Measurements from ENCODE around the gene SLC13A3.
A peak's percentile ranks its signal among the peaks of the same experiment; 100 is the strongest.

The SLC13A3 gene

DNA sequence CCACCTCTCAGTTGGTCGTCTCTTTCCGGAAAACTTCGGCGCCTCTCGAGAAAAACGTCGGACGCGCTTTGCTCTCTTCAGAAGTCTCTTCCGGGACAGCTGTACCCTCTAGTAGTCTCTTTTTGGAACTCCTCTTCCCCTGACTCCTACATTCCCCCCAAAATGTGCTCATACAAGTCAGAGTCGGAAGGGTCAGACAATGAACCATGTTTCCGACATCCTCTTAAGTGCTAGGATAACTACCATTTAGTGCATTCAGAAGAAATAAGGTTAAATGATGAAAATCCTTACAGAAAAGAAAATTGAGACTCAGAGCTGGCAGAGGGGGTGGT is 38.5 kb upstream of the SLC13A3 start:
- DNase-seq (ENCODE audit: low read depth), result no peak
- peak overlapping the region; percentile 78 for H3K4me3 ChIP-seq (ENCODE audit: low read depth, low read length)
- TF ChIP-seq MYC (IDR thresholded peaks at IDR 0.05; ENCODE audit: low read depth, low read length), result 0 out of 2 replicates have a peak, but pooled peaks have one; percentile 40
- TF ChIP-seq, protein P1, sequence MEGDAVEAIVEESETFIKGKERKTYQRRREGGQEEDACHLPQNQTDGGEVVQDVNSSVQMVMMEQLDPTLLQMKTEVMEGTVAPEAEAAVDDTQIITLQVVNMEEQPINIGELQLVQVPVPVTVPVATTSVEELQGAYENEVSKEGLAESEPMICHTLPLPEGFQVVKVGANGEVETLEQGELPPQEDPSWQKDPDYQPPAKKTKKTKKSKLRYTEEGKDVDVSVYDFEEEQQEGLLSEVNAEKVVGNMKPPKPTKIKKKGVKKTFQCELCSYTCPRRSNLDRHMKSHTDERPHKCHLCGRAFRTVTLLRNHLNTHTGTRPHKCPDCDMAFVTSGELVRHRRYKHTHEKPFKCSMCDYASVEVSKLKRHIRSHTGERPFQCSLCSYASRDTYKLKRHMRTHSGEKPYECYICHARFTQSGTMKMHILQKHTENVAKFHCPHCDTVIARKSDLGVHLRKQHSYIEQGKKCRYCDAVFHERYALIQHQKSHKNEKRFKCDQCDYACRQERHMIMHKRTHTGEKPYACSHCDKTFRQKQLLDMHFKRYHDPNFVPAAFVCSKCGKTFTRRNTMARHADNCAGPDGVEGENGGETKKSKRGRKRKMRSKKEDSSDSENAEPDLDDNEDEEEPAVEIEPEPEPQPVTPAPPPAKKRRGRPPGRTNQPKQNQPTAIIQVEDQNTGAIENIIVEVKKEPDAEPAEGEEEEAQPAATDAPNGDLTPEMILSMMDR (IDR thresholded peaks at IDR 0.05; ENCODE audit: low read depth, low read length), result no peak
- TF ChIP-seq, protein P2, sequence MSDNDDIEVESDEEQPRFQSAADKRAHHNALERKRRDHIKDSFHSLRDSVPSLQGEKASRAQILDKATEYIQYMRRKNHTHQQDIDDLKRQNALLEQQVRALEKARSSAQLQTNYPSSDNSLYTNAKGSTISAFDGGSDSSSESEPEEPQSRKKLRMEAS (IDR thresholded peaks at IDR 0.05; ENCODE audit: low read depth, low read length), result no peak; the same call in 1 of the 2 replicates
- peak; percentile 53 for TF ChIP-seq POLR2A (IDR thresholded peaks at IDR 0.05; ENCODE audit: extremely low read depth, insufficient read length)

DNA sequence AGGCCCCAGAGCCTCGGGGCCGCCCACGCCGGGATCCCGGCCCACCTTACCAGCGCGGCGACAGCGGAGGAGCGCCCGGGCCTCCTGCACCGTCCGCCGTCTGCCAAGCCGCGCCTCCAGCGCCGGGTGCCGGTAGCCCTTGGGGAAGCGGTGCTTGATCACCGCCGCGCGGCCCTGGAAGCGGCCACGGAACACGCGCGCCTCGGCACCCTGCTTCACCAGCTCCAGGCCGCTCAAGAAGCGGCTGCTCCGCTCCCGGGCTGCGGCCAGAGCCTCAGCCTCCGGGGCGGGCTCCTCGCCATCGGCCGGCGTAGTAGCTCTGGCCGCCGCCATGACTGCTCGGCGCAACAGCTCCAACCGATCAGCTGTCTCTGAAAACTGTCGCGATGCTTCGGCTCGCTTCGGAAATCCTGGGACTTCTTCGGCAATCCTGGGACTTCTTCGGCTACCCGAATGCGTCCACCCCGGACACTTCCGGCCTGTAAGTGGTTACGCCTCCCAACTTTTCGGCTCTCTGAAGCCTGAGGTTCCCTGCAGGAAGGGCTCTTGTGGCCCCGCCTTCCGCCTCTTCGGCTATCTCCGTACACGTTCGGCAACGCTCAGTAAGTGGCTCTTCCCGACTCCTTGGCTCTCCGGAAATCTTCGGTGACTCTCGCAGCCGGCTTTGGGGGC is 38.0 kb upstream of the SLC13A3 start, which contains the start of gene TP53RK:
Gene TP53RK, minus strand, starts transcription at position 363 of the 672 bp plus-strand sequence. Its CDS starts 30 bp downstream, at position 333.
- peak; percentile 100 for DNase-seq (ENCODE audit: low read depth)

DNA sequence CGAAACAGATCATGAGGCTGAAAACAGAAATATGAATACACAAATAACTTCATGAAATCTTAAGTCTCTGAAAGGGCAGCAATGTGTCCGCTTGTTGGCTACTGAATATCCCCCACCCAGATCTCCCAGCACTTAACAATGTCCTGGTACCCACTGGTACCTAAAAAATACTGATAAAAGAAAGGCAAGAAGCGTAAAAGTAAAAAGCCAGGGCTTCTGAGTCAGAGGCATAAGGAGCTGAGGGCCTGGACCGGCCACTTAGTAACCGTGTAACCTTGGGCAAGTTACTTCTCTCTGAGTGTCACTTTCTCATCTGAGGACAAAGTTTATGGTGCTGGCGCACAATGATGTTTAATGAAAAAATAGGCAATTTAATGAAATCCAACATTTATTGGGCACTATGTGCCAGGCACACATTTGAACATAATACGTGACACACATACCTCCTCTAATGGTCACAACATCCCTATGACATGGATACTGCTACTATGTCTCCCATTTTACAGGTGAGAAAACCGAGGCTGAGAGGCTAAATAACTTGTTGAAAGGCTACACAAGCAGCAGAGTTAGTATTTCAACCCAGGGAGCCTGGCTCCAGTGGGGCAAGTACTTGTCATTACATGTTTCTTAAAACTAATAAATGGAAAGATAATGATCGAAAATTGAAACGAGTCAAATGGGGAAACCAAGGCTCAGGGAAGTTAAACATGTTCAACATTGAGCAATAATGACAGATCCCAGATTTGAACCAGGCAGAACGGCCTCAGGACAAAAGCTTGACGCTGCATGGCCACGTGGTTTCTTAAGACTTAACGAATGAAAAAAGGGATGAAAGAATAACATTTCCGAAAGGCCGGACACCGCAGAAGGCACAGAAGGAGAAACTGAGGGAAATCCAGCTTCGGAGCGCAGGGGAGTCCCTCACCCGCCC is 37.2 kb upstream of the SLC13A3 start:
- peak; percentile 53; the same call in 1 of the 2 replicates for TF ChIP-seq MYC (IDR thresholded peaks at IDR 0.05; ENCODE audit: low read depth, low read length)
- TF ChIP-seq, protein P2 (IDR thresholded peaks at IDR 0.05; ENCODE audit: low read depth, low read length), result peak; percentile 94
- TF ChIP-seq, protein P1 (IDR thresholded peaks at IDR 0.05; ENCODE audit: low read depth, low read length), result no peak
- no peak for TF ChIP-seq POLR2A (IDR thresholded peaks at IDR 0.05; ENCODE audit: extremely low read depth, insufficient read length)
- peak; percentile 27 for DNase-seq (ENCODE audit: low read depth)
- peak overlapping the region; percentile 99 for H3K4me3 ChIP-seq (ENCODE audit: low read depth, low read length)

More for the DNA sequence above, 38.0 kb upstream of the SLC13A3 start, which contains the start of gene TP53RK:
- peak; percentile 38 for TF ChIP-seq POLR2A (IDR thresholded peaks at IDR 0.05; ENCODE audit: extremely low read depth, insufficient read length)
- TF ChIP-seq, protein P1 (IDR thresholded peaks at IDR 0.05; ENCODE audit: low read depth, low read length), result no peak
- TF ChIP-seq, protein P2 (IDR thresholded peaks at IDR 0.05; ENCODE audit: low read depth, low read length), result peak; percentile 25; the same call in 1 of the 2 replicates
- H3K4me3 ChIP-seq (ENCODE audit: low read depth, low read length), result peak within 1 kb of the TSS; percentile 99

DNA sequence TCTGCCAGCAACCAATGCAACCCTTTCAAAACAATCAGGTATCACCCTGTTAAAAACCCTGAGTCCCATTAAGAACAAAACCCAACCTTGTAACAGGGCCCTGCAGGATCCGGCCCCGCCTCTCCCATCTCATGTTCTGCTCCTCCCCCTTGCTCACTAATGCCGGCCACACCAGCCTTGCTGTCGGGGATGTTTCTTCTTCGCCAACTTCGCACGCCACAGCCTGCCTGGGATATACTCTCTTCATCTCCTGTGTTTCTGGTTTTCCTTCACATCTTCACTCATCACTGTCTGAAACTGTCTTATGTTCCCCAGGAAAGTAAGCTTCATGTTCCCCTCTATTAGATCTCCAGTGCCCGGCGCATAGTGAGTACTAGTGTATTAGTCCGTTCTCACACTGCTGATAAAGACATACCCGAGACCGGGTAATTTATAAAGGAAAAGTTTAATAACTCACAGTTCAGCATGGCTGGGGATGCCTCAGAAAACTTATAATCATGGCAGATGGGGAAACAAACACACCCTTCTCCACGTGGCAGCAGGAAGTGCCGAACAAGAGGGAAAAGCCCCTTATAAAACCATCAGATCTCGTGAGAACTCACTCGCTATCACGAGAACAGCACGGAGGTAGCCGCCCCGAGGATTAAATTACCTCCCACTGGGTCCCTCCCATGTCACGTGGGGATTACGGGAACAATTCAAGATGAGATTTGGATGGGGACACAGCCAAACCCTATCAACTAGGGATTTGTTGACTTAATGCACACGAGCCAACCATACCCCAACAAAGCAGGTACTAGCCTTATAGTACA is 32.9 kb upstream of the SLC13A3 start:
- DNase-seq (ENCODE audit: low read depth), result no peak
- TF ChIP-seq, protein P2 (IDR thresholded peaks at IDR 0.05; ENCODE audit: low read depth, low read length), result no peak
- TF ChIP-seq, protein P1 (IDR thresholded peaks at IDR 0.05; ENCODE audit: low read depth, low read length), result no peak
- TF ChIP-seq MYC (IDR thresholded peaks at IDR 0.05; ENCODE audit: low read depth, low read length) (no peak), POLR2A (IDR thresholded peaks at IDR 0.05; ENCODE audit: extremely low read depth, insufficient read length) (no peak)
- H3K4me3 ChIP-seq (ENCODE audit: low read depth, low read length), result no peak overlapping the region

DNA sequence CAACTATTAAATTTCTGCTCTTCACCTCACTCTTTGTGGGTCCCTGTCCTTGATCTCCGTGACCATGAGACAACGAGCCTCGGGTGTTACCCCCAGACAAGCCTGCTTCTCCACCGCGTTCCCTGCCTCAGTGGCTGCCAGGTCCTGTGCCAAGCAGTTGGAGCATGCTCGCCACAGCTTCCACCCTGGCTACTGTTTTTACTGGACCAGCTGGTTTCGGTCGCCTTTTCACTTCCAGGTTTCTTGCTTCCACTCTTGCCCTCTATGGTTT is 32.3 kb upstream of the SLC13A3 start:
- TF ChIP-seq, protein P2 (IDR thresholded peaks at IDR 0.05; ENCODE audit: low read depth, low read length), result no peak
- TF ChIP-seq POLR2A (IDR thresholded peaks at IDR 0.05; ENCODE audit: extremely low read depth, insufficient read length) (no peak), MYC (IDR thresholded peaks at IDR 0.05; ENCODE audit: low read depth, low read length) (no peak)
- TF ChIP-seq, protein P1 (IDR thresholded peaks at IDR 0.05; ENCODE audit: low read depth, low read length), result no peak
- H3K4me3 ChIP-seq (ENCODE audit: low read depth, low read length), result no peak overlapping the region
- no peak for DNase-seq (ENCODE audit: low read depth)

Measured in NB4 (cell line).